DND-41 (cell line): ENCODE measurements around the gene TSPAN5.

ENCODE experiments used
- ATAC-seq: fragments of 200-7000 bp; cut with Tn5 transposase; 3 replicates; pipeline ENCODE4 v1.9.1; 2021; ENCODE audit warnings: low read depth; ENCODE audit not compliant: insufficient read depth
- DNase-seq: peaks from one replicate; pipeline ENCODE4 v3.0.0-alpha.2; 2020
- H2AFZ ChIP-seq: 2 replicates; pipeline ENCODE4 v1.6.0; 2012; ENCODE audit warnings: low read depth, low read length
- H3K27ac ChIP-seq: 2 replicates; pipeline ENCODE4 v1.5.1; 2012; ENCODE audit warnings: low read length, inconsistent platforms
- H3K27me3 ChIP-seq: fragments of 200-600 bp; sonication (generic); 2 replicates; pipeline ENCODE4 v1.6.0; 2012; ENCODE audit warnings: low read length, mild to moderate bottlenecking, inconsistent platforms; ENCODE audit not compliant: insufficient read depth, poor library complexity
- H3K36me3 ChIP-seq: 2 replicates; pipeline ENCODE4 v1.5.1; 2012; ENCODE audit warnings: low read length, inconsistent platforms; ENCODE audit not compliant: insufficient read depth
- H3K4me1 ChIP-seq: 2 replicates; pipeline ENCODE4 v1.5.1; 2012; ENCODE audit warnings: mild to moderate bottlenecking, low read length; ENCODE audit not compliant: insufficient read depth
- H3K4me2 ChIP-seq: 2 replicates; pipeline ENCODE4 v1.6.0; 2012; ENCODE audit warnings: mild to moderate bottlenecking, moderate library complexity, low read length, inconsistent platforms; ENCODE audit not compliant: insufficient read depth
- H3K4me3 ChIP-seq, 2 experiments: fragments of 200-600 bp in 1 of 2; shearing (Covaris generic) in 1 of 2; 2 replicates each; pipeline ENCODE4 v1.5.1; 2012 to 2016; ENCODE audit warnings: inconsistent platforms in 2 of 2, low read length in 2 of 2, mild to moderate bottlenecking in 2 of 2, low read depth in 1 of 2, moderate library complexity in 1 of 2
- H3K79me2 ChIP-seq: 2 replicates; pipeline ENCODE4 v1.6.0; 2012; ENCODE audit warnings: low read length, inconsistent platforms; ENCODE audit not compliant: insufficient read depth
- H3K9ac ChIP-seq: 2 replicates; pipeline ENCODE4 v1.6.0; 2012; ENCODE audit warnings: low read depth, mild to moderate bottlenecking, inconsistent platforms, low read length, moderate library complexity
- H3K9me3 ChIP-seq: 2 replicates; pipeline ENCODE4 v1.5.1; 2012; ENCODE audit warnings: low read length, moderate library complexity, mild to moderate bottlenecking, inconsistent platforms; ENCODE audit not compliant: insufficient read depth, severe bottlenecking
- H4K20me1 ChIP-seq: 2 replicates; pipeline ENCODE4 v1.6.0; 2012; ENCODE audit warnings: low read length; ENCODE audit not compliant: insufficient read depth
- EZH2 ChIP-seq: IDR thresholded peaks from 3 replicates; pipeline ENCODE4 v1.6.1; 2012; ENCODE audit warnings: borderline replicate concordance, low read depth, mild to moderate bottlenecking, moderate library complexity, low read length, inconsistent platforms; ENCODE audit not compliant: severe bottlenecking
- TF ChIP-seq, protein P1 (sequence below): IDR thresholded peaks from 2 replicates; pipeline ENCODE4 v1.5.1; 2012; ENCODE audit warnings: borderline replicate concordance, low read length, moderate library complexity, mild to moderate bottlenecking; ENCODE audit not compliant: poor library complexity, severe bottlenecking; ENCODE audit errors: extremely low read depth

TSPAN5 gene

DNA sequence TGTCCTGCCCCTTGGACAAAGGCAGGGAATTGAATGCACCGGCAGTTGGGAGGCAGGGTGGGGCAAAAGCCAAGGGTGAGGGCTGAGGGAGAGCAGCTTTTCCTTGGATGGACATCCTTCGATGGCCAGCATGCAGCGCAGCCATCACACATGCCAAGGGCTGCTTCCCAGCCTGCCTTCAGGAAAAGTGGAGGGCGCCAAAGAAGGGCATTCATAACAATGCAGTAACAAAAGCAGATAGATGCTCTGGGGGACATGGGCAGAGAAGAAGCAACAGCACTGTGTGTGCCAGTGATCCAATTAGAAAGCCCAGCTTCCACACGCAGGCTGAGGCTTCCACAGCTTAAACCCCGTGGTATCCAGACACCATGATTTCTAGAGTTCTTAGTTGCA, 71.5 kb downstream of the TSPAN5 start:
- H3K4me1 ChIP-seq = no peaks in the 10 kb centered on the region
- H3K9ac ChIP-seq = no peak overlapping the region
- ATAC-seq (no peak), DNase-seq (no peak)
- no peaks in the 10 kb centered on the region for H3K27me3 ChIP-seq
- no peaks in the 10 kb centered on the region for H4K20me1 ChIP-seq
- TF ChIP-seq, protein P1, sequence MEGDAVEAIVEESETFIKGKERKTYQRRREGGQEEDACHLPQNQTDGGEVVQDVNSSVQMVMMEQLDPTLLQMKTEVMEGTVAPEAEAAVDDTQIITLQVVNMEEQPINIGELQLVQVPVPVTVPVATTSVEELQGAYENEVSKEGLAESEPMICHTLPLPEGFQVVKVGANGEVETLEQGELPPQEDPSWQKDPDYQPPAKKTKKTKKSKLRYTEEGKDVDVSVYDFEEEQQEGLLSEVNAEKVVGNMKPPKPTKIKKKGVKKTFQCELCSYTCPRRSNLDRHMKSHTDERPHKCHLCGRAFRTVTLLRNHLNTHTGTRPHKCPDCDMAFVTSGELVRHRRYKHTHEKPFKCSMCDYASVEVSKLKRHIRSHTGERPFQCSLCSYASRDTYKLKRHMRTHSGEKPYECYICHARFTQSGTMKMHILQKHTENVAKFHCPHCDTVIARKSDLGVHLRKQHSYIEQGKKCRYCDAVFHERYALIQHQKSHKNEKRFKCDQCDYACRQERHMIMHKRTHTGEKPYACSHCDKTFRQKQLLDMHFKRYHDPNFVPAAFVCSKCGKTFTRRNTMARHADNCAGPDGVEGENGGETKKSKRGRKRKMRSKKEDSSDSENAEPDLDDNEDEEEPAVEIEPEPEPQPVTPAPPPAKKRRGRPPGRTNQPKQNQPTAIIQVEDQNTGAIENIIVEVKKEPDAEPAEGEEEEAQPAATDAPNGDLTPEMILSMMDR = no peak
- no peak for TF ChIP-seq EZH2
- no peak overlapping the region for H2AFZ ChIP-seq
- H3K27ac ChIP-seq = no peak overlapping the region
- H3K4me3 ChIP-seq = no peak overlapping the region
- no peaks in the 10 kb centered on the region for H3K79me2 ChIP-seq
- H3K9me3 ChIP-seq = no peaks in the 10 kb centered on the region
- H3K36me3 ChIP-seq = no peaks in the 10 kb centered on the region
- no peak overlapping the region for H3K4me2 ChIP-seq

DNA sequence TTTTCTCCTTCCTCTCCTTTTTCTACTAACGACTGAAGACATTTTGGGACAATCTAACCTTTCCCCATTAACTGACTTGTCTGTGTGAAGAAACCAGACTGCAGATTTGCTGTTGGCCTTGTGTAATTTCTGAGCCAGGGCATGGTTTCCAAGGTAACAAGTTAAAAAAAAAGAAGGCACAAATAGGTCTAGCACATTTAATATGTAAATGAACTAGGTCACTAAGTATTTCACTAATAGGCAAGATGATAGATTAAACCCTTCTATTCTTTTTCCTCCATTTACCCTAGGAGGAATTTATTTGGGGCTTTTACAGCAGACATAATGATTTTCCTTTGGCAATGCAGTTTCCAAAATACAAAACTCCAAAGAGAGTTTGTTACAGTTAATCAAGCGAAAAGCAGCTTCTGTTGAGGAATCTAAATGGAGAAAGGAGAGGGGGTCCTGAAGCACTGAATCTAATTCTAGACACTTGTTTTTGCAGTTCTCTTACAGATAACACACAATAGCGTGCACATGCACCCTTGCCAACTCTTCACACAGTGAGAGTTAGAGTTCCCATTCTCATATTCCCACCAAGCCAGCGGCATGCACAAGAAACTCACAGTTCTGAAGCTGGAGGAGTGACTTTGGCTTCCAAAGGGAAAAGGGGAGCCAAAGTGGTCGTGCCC, 72.0 kb downstream of the TSPAN5 start:
- no peaks in the 10 kb centered on the region for H3K4me1 ChIP-seq
- no peak overlapping the region for H3K27ac ChIP-seq
- H3K9ac ChIP-seq = no peak overlapping the region
- H3K4me3 ChIP-seq = no peak overlapping the region
- DNase-seq = no peak
- no peaks in the 10 kb centered on the region for H3K36me3 ChIP-seq
- no peaks in the 10 kb centered on the region for H4K20me1 ChIP-seq
- no peak for ATAC-seq
- TF ChIP-seq, protein P1 = no peak
- no peak for TF ChIP-seq EZH2
- no peaks in the 10 kb centered on the region for H3K79me2 ChIP-seq
- no peak overlapping the region for H2AFZ ChIP-seq
- no peak overlapping the region for H3K4me2 ChIP-seq
- no peaks in the 10 kb centered on the region for H3K27me3 ChIP-seq
- no peaks in the 10 kb centered on the region for H3K9me3 ChIP-seq

DNA sequence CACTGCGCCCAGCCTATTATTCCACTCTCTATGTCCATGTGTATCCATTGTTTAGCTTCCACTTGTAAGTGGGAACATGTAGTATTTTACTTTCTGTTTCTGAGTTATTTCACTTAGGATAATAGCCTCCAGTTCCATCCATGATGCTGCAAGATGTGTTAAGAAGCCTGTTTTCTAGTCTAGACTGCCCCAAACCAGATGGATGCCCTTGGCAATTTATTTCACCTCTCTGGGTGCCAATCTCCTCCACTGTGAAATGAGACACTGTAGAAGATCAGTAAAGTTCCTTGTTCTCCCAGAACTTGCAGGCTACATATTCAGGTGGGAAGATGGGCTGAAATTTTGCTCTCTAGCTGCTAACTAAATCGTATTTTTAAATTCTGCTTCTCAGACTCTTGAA, 72.8 kb downstream of the TSPAN5 start:
- Histone ChIP-seq H3K9ac (no peak overlapping the region), H4K20me1 (no peaks in the 10 kb centered on the region), H3K4me1 (no peaks in the 10 kb centered on the region), H3K9me3 (no peaks in the 10 kb centered on the region), H3K4me2 (no peak overlapping the region), H3K27ac (no peak overlapping the region), H2AFZ (no peak overlapping the region), H3K4me3 (no peak overlapping the region), H3K36me3 (no peaks in the 10 kb centered on the region), H3K27me3 (no peaks in the 10 kb centered on the region), H3K79me2 (no peaks in the 10 kb centered on the region)
- ATAC-seq (no peak), DNase-seq (no peak)
- TF ChIP-seq EZH2 = no peak
- TF ChIP-seq, protein P1 = no peak
